A673 (cell line): Measurements from ENCODE around the gene GAK.

Experiments used
- EZH2 ChIP-seq: fragments of 200-600 bp; sonication (generic); IDR thresholded peaks from 2 replicates; pipeline ENCODE4 v1.6.1; 2017; ENCODE audit warnings: borderline replicate concordance, low read depth, mild to moderate bottlenecking, mixed read lengths, antibody characterized with exemption, low read length; ENCODE audit not compliant: poor library complexity, severe bottlenecking
- TF ChIP-seq, protein P1 (sequence below): fragments of 300-800, 200-600 bp; sonication (generic); conservative IDR thresholded peaks from 2 replicates; pipeline ENCODE4 v1.5.1; 2017; ENCODE audit warnings: low read depth, mild to moderate bottlenecking, antibody characterized with exemption, low read length, moderate library complexity, mixed read lengths

GRCh38 chr4:807792-808191 lies 124.3 kb downstream of the GAK start:
- TF ChIP-seq EZH2 = no peak
- TF ChIP-seq, protein P1, sequence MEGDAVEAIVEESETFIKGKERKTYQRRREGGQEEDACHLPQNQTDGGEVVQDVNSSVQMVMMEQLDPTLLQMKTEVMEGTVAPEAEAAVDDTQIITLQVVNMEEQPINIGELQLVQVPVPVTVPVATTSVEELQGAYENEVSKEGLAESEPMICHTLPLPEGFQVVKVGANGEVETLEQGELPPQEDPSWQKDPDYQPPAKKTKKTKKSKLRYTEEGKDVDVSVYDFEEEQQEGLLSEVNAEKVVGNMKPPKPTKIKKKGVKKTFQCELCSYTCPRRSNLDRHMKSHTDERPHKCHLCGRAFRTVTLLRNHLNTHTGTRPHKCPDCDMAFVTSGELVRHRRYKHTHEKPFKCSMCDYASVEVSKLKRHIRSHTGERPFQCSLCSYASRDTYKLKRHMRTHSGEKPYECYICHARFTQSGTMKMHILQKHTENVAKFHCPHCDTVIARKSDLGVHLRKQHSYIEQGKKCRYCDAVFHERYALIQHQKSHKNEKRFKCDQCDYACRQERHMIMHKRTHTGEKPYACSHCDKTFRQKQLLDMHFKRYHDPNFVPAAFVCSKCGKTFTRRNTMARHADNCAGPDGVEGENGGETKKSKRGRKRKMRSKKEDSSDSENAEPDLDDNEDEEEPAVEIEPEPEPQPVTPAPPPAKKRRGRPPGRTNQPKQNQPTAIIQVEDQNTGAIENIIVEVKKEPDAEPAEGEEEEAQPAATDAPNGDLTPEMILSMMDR = no peak
